Right lobe of liver (tissue), 6 donors: ENCODE results near the gene ASIC2. TPM values are rescaled to one million over a fixed set of nuclear protein-coding genes. Genes with fewer than 3 reads are reported as not detected.

ENCODE experiments used
- ATAC-seq, 4 donors: fragments of 200-7000 bp; cut with Tn5 transposase; one replicate each; pipeline ENCODE4 v1.9.1; 2020; ENCODE audit warnings: mild to moderate bottlenecking in 4 of 4, moderate library complexity in 4 of 4
- DNase-seq, 3 donors: peaks; one replicate each; pipeline ENCODE4 v3.0.0-alpha.2; 2020
- H3K27ac ChIP-seq, 3 donors: fragments of 200-600 bp; one replicate each; pipeline ENCODE4 v1.8.0; 2022
- H3K27me3 ChIP-seq, 2 donors: fragments of 200-600 bp; one replicate each; pipeline ENCODE4 v1.8.0; 2022
- H3K36me3 ChIP-seq, 4 donors: fragments of 200-600 bp; sonication (generic) in 1 of 4; one replicate each; pipeline versions ENCODE4 v1.5.1 to v1.8.0; 2017 to 2022; ENCODE audit warnings: control low read depth in 1 of 4
- H3K4me1 ChIP-seq, 4 donors: fragments of 200-600 bp; sonication (generic) in 1 of 4; one replicate each; pipeline versions ENCODE4 v1.5.1 to v1.8.0; 2017 to 2022; ENCODE audit warnings: control low read depth in 1 of 4
- H3K4me3 ChIP-seq, 3 donors: fragments of 200-600 bp; one replicate each; pipeline ENCODE4 v1.8.0; 2022
- H3K9me3 ChIP-seq, 4 donors: fragments of 200-600 bp; sonication (generic) in 1 of 4; one replicate each; pipeline versions ENCODE4 v1.5.1 to v1.8.0; 2017 to 2022; ENCODE audit warnings: control low read depth in 1 of 4
- POLR2A ChIP-seq: fragments of 450-650 bp; IDR thresholded peaks from one replicate; pipeline ENCODE4 v1.6.1; 2017; ENCODE audit warnings: antibody characterized with exemption, mild to moderate bottlenecking
- WGBS: methylation state at CpG from one replicate; pipeline ENCODE4 v1.1.6; 2018; ENCODE audit warnings: low coverage, low lambda C conversion rate; ENCODE audit not compliant: insufficient coverage; ENCODE audit errors: missing lambda C conversion rate; 5-methylcytosine and 5-hydroxymethylcytosine counted together
- intact Hi-C, 2 donors: fragments of 100-400 bp; cut with DNase I; formaldehyde crosslinking; loops; one replicate each; pipeline versions ENCODE4 v1.11.2 to v1.14.1; 2022
- total RNA-seq, 6 experiments: library from RNA; depleted of rRNA in 2 of 6; stranded (reverse); fragments of >200 nt in 2 of 6; fragmentation: NEBNext Ultra II Directional in 3 of 6; extraction: Animal tissue kit (Norgen Biotek cat#: 25700) in 3 of 6; gene quantifications; one replicate each; pipeline versions ENCODE4 v1.1.0 to v1.2.4, GENCODE V29; 2016 to 2023
- TF ChIP-seq, protein P1 (sequence below), 4 donors: fragments of 200-600 bp in 3 of 4; fragments of 450-650 bp in 1 of 4; IDR thresholded peaks; one replicate each; pipeline versions ENCODE4 v1.5.1 to v1.8.0; 2016 to 2022; ENCODE audit warnings: antibody characterized with exemption in 4 of 4, mild to moderate bottlenecking in 2 of 4
- donor health status: DM: no; HTN: yes; CAD: no.
- donor health status: DM: no; HTN: no; CAD: no.
- donor health status: DM: no; HTN: no; CAD: no.
- donor health status: DM: no; HTN: yes; CAD: no.
- donor health status: DM: no; HTN: yes; CAD: no.

The ASIC2 gene
- total RNA-seq, 6 experiments from 2014 or later = 0.11 to 0.31 (median 0.12) TPM; not detected in 3

- 31% methylated on average over 2 of the region's 3 CpGs for WGBS
- no peak for TF ChIP-seq POLR2A
- TF ChIP-seq, protein P1, sequence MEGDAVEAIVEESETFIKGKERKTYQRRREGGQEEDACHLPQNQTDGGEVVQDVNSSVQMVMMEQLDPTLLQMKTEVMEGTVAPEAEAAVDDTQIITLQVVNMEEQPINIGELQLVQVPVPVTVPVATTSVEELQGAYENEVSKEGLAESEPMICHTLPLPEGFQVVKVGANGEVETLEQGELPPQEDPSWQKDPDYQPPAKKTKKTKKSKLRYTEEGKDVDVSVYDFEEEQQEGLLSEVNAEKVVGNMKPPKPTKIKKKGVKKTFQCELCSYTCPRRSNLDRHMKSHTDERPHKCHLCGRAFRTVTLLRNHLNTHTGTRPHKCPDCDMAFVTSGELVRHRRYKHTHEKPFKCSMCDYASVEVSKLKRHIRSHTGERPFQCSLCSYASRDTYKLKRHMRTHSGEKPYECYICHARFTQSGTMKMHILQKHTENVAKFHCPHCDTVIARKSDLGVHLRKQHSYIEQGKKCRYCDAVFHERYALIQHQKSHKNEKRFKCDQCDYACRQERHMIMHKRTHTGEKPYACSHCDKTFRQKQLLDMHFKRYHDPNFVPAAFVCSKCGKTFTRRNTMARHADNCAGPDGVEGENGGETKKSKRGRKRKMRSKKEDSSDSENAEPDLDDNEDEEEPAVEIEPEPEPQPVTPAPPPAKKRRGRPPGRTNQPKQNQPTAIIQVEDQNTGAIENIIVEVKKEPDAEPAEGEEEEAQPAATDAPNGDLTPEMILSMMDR (IDR thresholded peaks at IDR 0.05) = no peak
These were observed 5.9 kb downstream of the ASIC2 start for GRCh38 chr17:33287096-33287725.

GRCh38 chr17:33285413-33285812 is 7.7 kb downstream of the ASIC2 start:
- 61% methylated on average over 3 of the region's 3 CpGs for WGBS
- no peak overlapping the region for H3K4me3 ChIP-seq
- intact Hi-C loops = no loop called here
- H3K27me3 ChIP-seq = no peaks in the 10 kb centered on the region
- TF ChIP-seq POLR2A = no peak
- TF ChIP-seq, protein P1 (IDR thresholded peaks at IDR 0.05) = no peak
- no peak for DNase-seq
- ATAC-seq = no peak
- no peak overlapping the region for H3K27ac ChIP-seq
- no peaks in the 10 kb centered on the region for H3K36me3 ChIP-seq
- no peaks in the 10 kb centered on the region for H3K4me1 ChIP-seq
- no peaks in the 10 kb centered on the region for H3K9me3 ChIP-seq

More at GRCh38 chr17:33287096-33287725, 5.9 kb downstream of the ASIC2 start:
- H3K27ac ChIP-seq = no peak overlapping the region
- no peaks in the 10 kb centered on the region for H3K4me1 ChIP-seq
- intact Hi-C loops = no loop called here
- H3K36me3 ChIP-seq = no peaks in the 10 kb centered on the region
- no peaks in the 10 kb centered on the region for H3K27me3 ChIP-seq
- no peak for DNase-seq
- no peak overlapping the region for H3K4me3 ChIP-seq
- no peak for ATAC-seq
- no peaks in the 10 kb centered on the region for H3K9me3 ChIP-seq

DNA sequence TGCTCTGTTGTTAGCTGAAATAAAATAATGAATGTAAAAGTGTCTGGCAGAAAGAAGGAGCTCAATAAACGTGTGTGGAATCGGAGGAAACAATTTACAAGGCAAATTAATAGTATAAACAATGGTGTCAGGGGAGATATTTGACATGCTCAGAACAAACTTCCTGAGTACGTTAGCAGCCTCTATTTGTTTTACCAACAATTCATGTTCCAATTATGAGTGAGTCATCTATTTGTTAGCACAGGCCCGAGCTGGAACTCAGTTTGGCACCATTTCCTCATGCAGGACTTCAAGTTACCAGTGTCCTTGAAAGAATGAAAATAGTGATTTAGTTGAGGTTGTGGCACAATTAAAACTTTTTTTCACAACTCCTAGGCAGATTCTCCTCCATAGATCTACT is 9.1 kb downstream of the ASIC2 start:
- WGBS = 4% methylated on average over 4 of the region's 4 CpGs
- H3K4me3 ChIP-seq = no peak overlapping the region
- TF ChIP-seq POLR2A = no peak
- TF ChIP-seq, protein P1 (IDR thresholded peaks at IDR 0.05) = no peak
- no peaks in the 10 kb centered on the region for H3K9me3 ChIP-seq
- intact Hi-C loops = no loop called here
- H3K4me1 ChIP-seq = no peaks in the 10 kb centered on the region
- H3K27ac ChIP-seq = no peak overlapping the region
- DNase-seq (no peak), ATAC-seq (peak in 1 of 4 donors; percentile 94)
- H3K36me3 ChIP-seq = no peaks in the 10 kb centered on the region
- no peaks in the 10 kb centered on the region for H3K27me3 ChIP-seq

GRCh38 chr17:33280162-33280943 is 12.7 kb downstream of the ASIC2 start:
- intact Hi-C loops = no loop called here
- WGBS = 63% methylated on average over 8 of the region's 8 CpGs
- Histone ChIP-seq H3K9me3 (no peaks in the 10 kb centered on the region), H3K36me3 (no peaks in the 10 kb centered on the region), H3K27me3 (no peaks in the 10 kb centered on the region), H3K27ac (no peak overlapping the region), H3K4me3 (no peak overlapping the region), H3K4me1 (no peaks in the 10 kb centered on the region)
- ATAC-seq (no peak), DNase-seq (no peak)
- TF ChIP-seq, protein P1 (IDR thresholded peaks at IDR 0.05) = no peak
- no peak for TF ChIP-seq POLR2A
